ENCODE results near the gene ILK.

GRCh38 chr11:6630632-6631291, 27.2 kb downstream of the ILK start:
- TF ChIP-seq CTCF (IDR thresholded peaks at IDR 0.05) = no peak
- TF ChIP-seq POLR2A (IDR thresholded peaks at IDR 0.05) = no peak

Measured in tibial nerve (tissue), 3 donors.